ENCODE measurements around the gene FPR2.

Gene FPR2

DNA sequence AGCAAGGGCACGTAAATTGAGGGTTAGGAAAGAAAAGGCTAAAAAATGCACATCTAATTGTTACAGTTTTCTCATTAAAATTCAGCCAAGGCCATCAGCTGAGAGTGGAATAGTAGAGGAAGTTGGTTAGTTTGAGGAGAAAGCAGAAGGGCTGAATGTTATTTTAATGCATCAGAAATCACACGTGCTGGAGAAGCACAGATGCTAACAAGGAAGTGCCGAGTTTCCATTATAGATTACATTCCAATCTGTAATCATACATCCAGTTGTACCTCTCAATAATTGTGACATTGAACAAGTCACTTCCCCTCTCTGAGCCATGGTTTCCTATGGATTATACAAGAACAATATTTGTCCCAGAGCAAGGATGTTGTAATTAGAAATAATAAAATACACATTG lies 59.0 kb downstream of the FPR2 start:
- DNase-seq, result no peak
- peaks cover 54% of the 10 kb centered on the region for H3K9me3 Mint-ChIP-seq
- H3K27me3 Mint-ChIP-seq, result no peaks in the 10 kb centered on the region
- H3K4me3 Mint-ChIP-seq, result no peak overlapping the region
- no peaks in the 10 kb centered on the region for H3K36me3 Mint-ChIP-seq (ENCODE audit: low read depth)
- H3K4me1 Mint-ChIP-seq (ENCODE audit: low read depth), result no peaks in the 10 kb centered on the region
- no peak overlapping the region for H3K27ac Mint-ChIP-seq

Data from activated T-cell treated with anti-CD3 and anti-CD28 coated beads, Interleukin-2, amount 50 U/mL, for 24 hours (primary cell).